GM12878 (cell line): Measurements from ENCODE around the gene SFSWAP. TPM values are rescaled to one million over a fixed set of nuclear protein-coding genes. Genes with fewer than 3 reads are reported as not detected.

Source experiments
- ATAC-seq: fragments of 200-7000 bp; cut with Tn5 transposase; 3 replicates; pipeline ENCODE4 v1.9.1; 2020; ENCODE audit warnings: mild to moderate bottlenecking, moderate library complexity
- BruUV-seq: library from RNA; stranded (reverse); fragments of 400-500 nt; replicated peaks from 2 replicates; lab custom pipeline; 2021; lab: Mats Ljungman, UMichigan
- CTCF ChIA-PET: fragments of 300-600 bp; sonication (Branson Sonifier 250); formaldehyde crosslinking; extraction: SDS; loops from one replicate; lab custom pipeline; 2021; ENCODE audit warnings: inconsistent platforms; lab: Yijun Ruan, JAX
- POLR2A ChIA-PET: fragments of 350-600 bp; formaldehyde crosslinking; extraction: SDS; loops from one replicate; lab custom pipeline; 2021; ENCODE audit warnings: inconsistent platforms; lab: Charles Lee
- RAD21 ChIA-PET: fragments of 300-600 bp; sonication (Branson Sonifier 250); formaldehyde crosslinking; loops from one replicate; lab custom pipeline; 2023; ENCODE audit warnings: antibody characterized with exemption; ENCODE audit not compliant: unreplicated experiment; lab: Charles Lee
- SMC1A ChIA-PET: fragments of 300-600 bp; sonication (Branson Sonifier 250); formaldehyde crosslinking; loops from one replicate; lab custom pipeline; 2023; ENCODE audit not compliant: unreplicated experiment, uncharacterized antibody; lab: Charles Lee
- DNase-seq: peaks from one replicate; pipeline ENCODE4 v3.0.0-alpha.2; 2011; ENCODE audit warnings: low read depth, low spot score
- FAIRE-seq: peaks from 3 replicates; lab custom pipeline; 2011; peaks lifted over from hg19 to GRCh38; lab: Jason Lieb, UNC
- H2AFZ ChIP-seq: 2 replicates; pipeline ENCODE4 v1.6.0; 2011; ENCODE audit warnings: low read depth, low read length, control low read depth; ENCODE audit not compliant: control insufficient read depth
- H3K27ac ChIP-seq: 2 replicates; pipeline ENCODE4 v1.5.1; 2011; ENCODE audit warnings: control low read depth; ENCODE audit not compliant: control insufficient read depth, insufficient read depth
- H3K27me3 ChIP-seq, 2 experiments: replicated peaks in 1 of 2; 2 replicates each; pipeline versions ENCODE4 v1.6.0 to v1.6.1; 2011; ENCODE audit warnings: low read length in 1 of 2; ENCODE audit not compliant: control insufficient read depth in 2 of 2, insufficient read depth in 2 of 2
- H3K36me3 ChIP-seq, 2 experiments: 2 replicates each; pipeline ENCODE4 v1.5.1; 2011; ENCODE audit warnings: low read length in 1 of 2; ENCODE audit not compliant: control insufficient read depth in 2 of 2, insufficient read depth in 2 of 2
- H3K4me1 ChIP-seq: 2 replicates; pipeline ENCODE4 v1.6.1; 2011; ENCODE audit warnings: mild to moderate bottlenecking, low read length, moderate library complexity, mixed read lengths; ENCODE audit not compliant: control insufficient read depth, insufficient read depth
- H3K4me2 ChIP-seq: 2 replicates; pipeline ENCODE4 v1.6.0; 2011; ENCODE audit warnings: control low read depth; ENCODE audit not compliant: control insufficient read depth, insufficient read depth
- H3K4me3 ChIP-seq: fragments of 200-600 bp; sonication (generic); 2 replicates; pipeline ENCODE4 v1.5.1; 2016
- H3K79me2 ChIP-seq: 2 replicates; pipeline ENCODE4 v1.6.0; 2011; ENCODE audit warnings: low read length; ENCODE audit not compliant: control insufficient read depth, insufficient read depth
- H3K9ac ChIP-seq: 2 replicates; pipeline ENCODE4 v1.8.0; 2011; ENCODE audit warnings: low read length, control low read depth, mixed read lengths; ENCODE audit not compliant: control insufficient read depth, insufficient read depth
- H3K9me3 ChIP-seq: replicated peaks from 3 replicates; pipeline ENCODE4 v1.5.1; 2011; ENCODE audit warnings: mild to moderate bottlenecking, low read length; ENCODE audit not compliant: control insufficient read depth, insufficient read depth
- H4K20me1 ChIP-seq: 2 replicates; pipeline ENCODE4 v1.6.0; 2011; ENCODE audit not compliant: control insufficient read depth, insufficient read depth
- ATF7 ChIP-seq: fragments of 450-650 bp; IDR thresholded peaks from 2 replicates; pipeline ENCODE4 v1.6.1; 2016; ENCODE audit warnings: low read depth, mild to moderate bottlenecking
- HCFC1 ChIP-seq: fragments of 150-350 bp; IDR thresholded peaks from 2 replicates; pipeline ENCODE4 v1.6.1; 2014; ENCODE audit warnings: low read length
- HDAC6 ChIP-seq: fragments of 200-600 bp; sonication (generic); IDR thresholded peaks from one replicate; pipeline ENCODE4 v1.8.0; 2017; ENCODE audit warnings: antibody characterized with exemption; ENCODE audit not compliant: unreplicated experiment
- JUNB ChIP-seq: IDR thresholded peaks from 2 replicates; pipeline ENCODE4 v1.6.1; 2016; ENCODE audit warnings: antibody characterized with exemption, mild to moderate bottlenecking
- KDM1A ChIP-seq: fragments of 200-600 bp; sonication (generic); IDR thresholded peaks from 2 replicates; pipeline ENCODE4 v1.6.1; 2016; ENCODE audit warnings: borderline replicate concordance
- LARP7 ChIP-seq: fragments of 450-650 bp; IDR thresholded peaks from 2 replicates; pipeline ENCODE4 v1.6.1; 2017; ENCODE audit warnings: mild to moderate bottlenecking
- NBN ChIP-seq: fragments of 450-650 bp; IDR thresholded peaks from 2 replicates; pipeline ENCODE4 v1.6.1; 2016
- NFIC ChIP-seq: IDR thresholded peaks from 2 replicates; pipeline ENCODE4 v1.6.1; 2012; ENCODE audit warnings: low read depth, mild to moderate bottlenecking, inconsistent platforms, low read length, moderate library complexity
- RAD51 ChIP-seq: fragments of 450-650 bp; IDR thresholded peaks from 2 replicates; pipeline ENCODE4 v1.6.1; 2016; ENCODE audit warnings: moderate library complexity, mild to moderate bottlenecking, inconsistent platforms
- WGBS: methylation state at CpG from one replicate; pipeline ENCODE4 v1.1.6; 2016; ENCODE audit warnings: low lambda C conversion rate; ENCODE audit not compliant: insufficient replicate concordance, insufficient coverage; ENCODE audit errors: missing lambda C conversion rate; 5-methylcytosine and 5-hydroxymethylcytosine counted together
- in situ Hi-C: fragments of 300-500 bp; cut with MboI; formaldehyde crosslinking; loops from 9 replicates; pipeline ENCODE4 v1.14.3; 2018; ENCODE audit warnings: mixed read lengths
- intact Hi-C: fragments of 100-400 bp; cut with micrococcal nuclease; formaldehyde crosslinking; loops from one replicate; pipeline ENCODE4 v1.14.2; 2022; ENCODE audit not compliant: unreplicated experiment
- polyA plus RNA-seq, 11 experiments: library from polyadenylated mRNA; depleted of rRNA in 4 of 11; unstranded in 6 of 11; stranded (reverse) in 5 of 11; fragments of >200 nt; fragmentation: Nextera tagmentation in 4 of 11; fragmentation: Illumina TruSeq in 1 of 11; extraction: Ambion mirVana in 4 of 11; extraction: Trizol in 1 of 11; gene quantifications; 1 replicate in 1 of 11; 2 replicates in 10 of 11; pipeline versions ENCODE4 v1.2.1 to v1.2.3, GENCODE V29; 2011 to 2016; ENCODE audit warnings: inconsistent platforms in 2 of 11, missing spikeins in 2 of 11, low read depth in 1 of 11
- total RNA-seq, 4 experiments: library from RNA; depleted of rRNA in 3 of 4; stranded (reverse); fragments of >200 nt in 3 of 4; fragmentation: Illumina TruSeq in 1 of 4; extraction: Trizol in 1 of 4; gene quantifications; 2 replicates each; pipeline versions ENCODE4 v1.2.1 to v1.2.3, GENCODE V29; 2013 to 2021
- TF ChIP-seq, protein P1 (sequence below): fragments of 450-650 bp; IDR thresholded peaks from 2 replicates; pipeline ENCODE4 v1.6.1; 2017; ENCODE audit warnings: mild to moderate bottlenecking, moderate library complexity

SFSWAP gene
- total and polyA plus RNA-seq, 10 of the 15 experiments (the other 5 are each of a cell fraction or from before 2014, with no cell fraction given), result 1.8 to 48.6 (median 25.0) TPM

DNA sequence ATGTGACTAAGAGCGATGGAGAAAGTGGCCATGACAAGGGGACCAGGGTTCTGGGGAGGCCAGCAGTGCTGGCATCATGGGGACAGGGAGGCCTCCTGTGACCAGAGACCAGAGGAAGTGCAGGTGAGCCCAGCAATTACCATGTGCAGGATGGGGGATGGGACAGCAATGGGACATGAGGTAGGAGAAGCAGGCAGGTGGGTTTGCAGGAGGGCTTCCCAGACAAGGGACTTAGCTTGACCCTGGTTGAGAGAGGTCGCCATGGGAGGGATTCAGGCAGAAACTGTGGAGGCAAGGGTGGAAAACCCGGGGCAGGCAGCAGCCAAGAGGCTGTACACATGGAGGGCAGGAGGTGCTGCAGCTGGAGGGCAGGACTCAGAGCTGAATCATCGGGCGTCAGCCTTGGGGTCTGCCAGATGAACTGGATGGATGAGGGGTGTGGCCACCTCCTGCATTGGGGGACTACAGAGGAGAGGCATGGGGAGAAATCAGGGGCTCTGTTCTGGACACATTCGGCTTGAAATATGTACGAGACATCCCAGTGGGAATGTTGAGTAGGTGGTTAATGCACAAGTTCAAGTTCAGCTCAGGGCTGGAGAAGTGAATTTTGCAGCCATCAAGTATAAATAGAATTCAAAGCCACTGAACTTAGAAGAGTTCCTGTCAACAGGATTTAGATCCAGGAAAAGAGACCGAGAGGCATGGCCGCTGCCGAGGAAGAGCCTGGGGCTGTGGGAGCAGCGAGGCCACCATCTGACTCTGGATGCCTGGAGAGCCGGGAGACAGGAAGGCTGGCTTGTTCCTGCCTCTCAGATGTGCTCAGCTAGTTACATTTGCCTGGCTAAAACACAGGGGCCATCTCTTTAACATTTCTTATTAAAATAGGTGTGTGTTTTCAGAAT is 36.6 kb downstream of the SFSWAP start:
- intact Hi-C loops, result no loop called here
- Histone ChIP-seq H3K36me3 (peaks cover 6 to 11% of the 10 kb centered on the region in 2 experiments), H3K27ac (no peak overlapping the region), H3K79me2 (no peaks in the 10 kb centered on the region), H3K4me2 (no peak overlapping the region), H3K4me3 (no peak overlapping the region), H4K20me1 (no peaks in the 10 kb centered on the region), H2AFZ (no peak overlapping the region), H3K4me1 (no peaks in the 10 kb centered on the region), H3K9me3 (peaks cover 7% of the 10 kb centered on the region), H3K9ac (no peak overlapping the region), H3K27me3 (no peaks in the 10 kb centered on the region)
- RAD21 ChIA-PET, result no interaction called here
- POLR2A ChIA-PET, result no interaction called here
- BruUV-seq, result no TSS peak
- DNase-seq, result no peak
- TF ChIP-seq, protein P1, sequence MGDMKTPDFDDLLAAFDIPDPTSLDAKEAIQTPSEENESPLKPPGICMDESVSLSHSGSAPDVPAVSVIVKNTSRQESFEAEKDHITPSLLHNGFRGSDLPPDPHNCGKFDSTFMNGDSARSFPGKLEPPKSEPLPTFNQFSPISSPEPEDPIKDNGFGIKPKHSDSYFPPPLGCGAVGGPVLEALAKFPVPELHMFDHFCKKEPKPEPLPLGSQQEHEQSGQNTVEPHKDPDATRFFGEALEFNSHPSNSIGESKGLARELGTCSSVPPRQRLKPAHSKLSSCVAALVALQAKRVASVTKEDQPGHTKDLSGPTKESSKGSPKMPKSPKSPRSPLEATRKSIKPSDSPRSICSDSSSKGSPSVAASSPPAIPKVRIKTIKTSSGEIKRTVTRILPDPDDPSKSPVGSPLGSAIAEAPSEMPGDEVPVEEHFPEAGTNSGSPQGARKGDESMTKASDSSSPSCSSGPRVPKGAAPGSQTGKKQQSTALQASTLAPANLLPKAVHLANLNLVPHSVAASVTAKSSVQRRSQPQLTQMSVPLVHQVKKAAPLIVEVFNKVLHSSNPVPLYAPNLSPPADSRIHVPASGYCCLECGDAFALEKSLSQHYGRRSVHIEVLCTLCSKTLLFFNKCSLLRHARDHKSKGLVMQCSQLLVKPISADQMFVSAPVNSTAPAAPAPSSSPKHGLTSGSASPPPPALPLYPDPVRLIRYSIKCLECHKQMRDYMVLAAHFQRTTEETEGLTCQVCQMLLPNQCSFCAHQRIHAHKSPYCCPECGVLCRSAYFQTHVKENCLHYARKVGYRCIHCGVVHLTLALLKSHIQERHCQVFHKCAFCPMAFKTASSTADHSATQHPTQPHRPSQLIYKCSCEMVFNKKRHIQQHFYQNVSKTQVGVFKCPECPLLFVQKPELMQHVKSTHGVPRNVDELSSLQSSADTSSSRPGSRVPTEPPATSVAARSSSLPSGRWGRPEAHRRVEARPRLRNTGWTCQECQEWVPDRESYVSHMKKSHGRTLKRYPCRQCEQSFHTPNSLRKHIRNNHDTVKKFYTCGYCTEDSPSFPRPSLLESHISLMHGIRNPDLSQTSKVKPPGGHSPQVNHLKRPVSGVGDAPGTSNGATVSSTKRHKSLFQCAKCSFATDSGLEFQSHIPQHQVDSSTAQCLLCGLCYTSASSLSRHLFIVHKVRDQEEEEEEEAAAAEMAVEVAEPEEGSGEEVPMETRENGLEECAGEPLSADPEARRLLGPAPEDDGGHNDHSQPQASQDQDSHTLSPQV, result no peak
- TF ChIP-seq LARP7 (no peak), KDM1A (no peak), JUNB (no peak), ATF7 (no peak), RAD51 (no peak), NBN (no peak), HDAC6 (no peak), NFIC (no peak), HCFC1 (no peak)
- ATAC-seq, result no peak
- 96% methylated on average over 12 of the region's 12 CpGs for WGBS
- CTCF ChIA-PET, result interaction anchor here (0.6 kb wide), 1 partner anchor 26 kb away, joined by 3 read pairs; no protein-coding TSS in a partner anchor
- in situ Hi-C loops, result no loop called here
- no peak for FAIRE-seq
- SMC1A ChIA-PET, result no interaction called here
